Measurements from ENCODE around the gene XAGE2. TPM values are rescaled to one million over a fixed set of nuclear protein-coding genes. Genes with fewer than 3 reads are reported as not detected.
A peak's percentile ranks its signal among the peaks of the same experiment; 100 is the strongest.

The XAGE2 gene
- total and polyA plus RNA-seq, 4 donors: 1.0 to 61.2 (median 17.3) TPM

DNA sequence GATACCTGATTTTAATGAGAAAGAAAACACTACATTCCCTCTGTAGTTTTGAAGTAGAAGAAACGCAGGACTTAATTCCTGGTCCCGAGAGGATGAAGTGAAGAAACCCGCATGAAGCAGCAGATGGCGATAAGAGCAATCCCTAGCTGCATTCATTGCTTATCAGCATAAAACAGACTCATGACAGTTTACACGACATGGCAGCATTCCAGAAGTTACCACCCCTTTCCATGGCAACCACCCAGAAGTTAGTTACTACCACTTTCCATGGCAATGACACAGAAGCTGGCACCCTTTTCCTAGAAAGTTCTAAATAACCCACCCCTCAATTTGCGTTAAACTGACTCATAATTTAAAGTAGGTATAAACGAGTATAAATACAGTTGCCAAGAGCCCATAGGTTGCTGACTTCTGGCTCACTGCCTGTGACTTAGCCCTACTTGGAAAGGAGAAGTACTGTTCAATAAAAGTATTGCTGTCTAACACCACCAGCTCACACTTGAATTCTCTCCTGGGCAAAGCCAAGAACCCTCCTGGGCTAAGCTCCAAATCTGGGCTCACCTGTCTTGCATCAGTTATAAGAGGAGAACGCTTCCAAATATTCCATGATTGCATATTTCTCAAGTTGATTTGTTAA is 5.5 kb upstream of the XAGE2 start:
- H3K4me3 ChIP-seq: no peak overlapping the region
- H3K9me3 ChIP-seq (ENCODE audit: control insufficient read depth in 4 of 4, insufficient read depth in 3 of 4, low read length in 3 of 4): peaks cover 0 to 3% (median 0%) of the 10 kb centered on the region in 4 donors
- H3K36me3 ChIP-seq (ENCODE audit: control insufficient read depth in 4 of 4, insufficient read depth in 4 of 4, low read length in 4 of 4): no peaks in the 10 kb centered on the region
- DNase-seq: peak in 2 of 3 donors; percentile 31 to 53
- WGBS, 2 donors: 8 to 20% methylated on average over 8 of the region's 8 CpGs
- TF ChIP-seq, protein P1, sequence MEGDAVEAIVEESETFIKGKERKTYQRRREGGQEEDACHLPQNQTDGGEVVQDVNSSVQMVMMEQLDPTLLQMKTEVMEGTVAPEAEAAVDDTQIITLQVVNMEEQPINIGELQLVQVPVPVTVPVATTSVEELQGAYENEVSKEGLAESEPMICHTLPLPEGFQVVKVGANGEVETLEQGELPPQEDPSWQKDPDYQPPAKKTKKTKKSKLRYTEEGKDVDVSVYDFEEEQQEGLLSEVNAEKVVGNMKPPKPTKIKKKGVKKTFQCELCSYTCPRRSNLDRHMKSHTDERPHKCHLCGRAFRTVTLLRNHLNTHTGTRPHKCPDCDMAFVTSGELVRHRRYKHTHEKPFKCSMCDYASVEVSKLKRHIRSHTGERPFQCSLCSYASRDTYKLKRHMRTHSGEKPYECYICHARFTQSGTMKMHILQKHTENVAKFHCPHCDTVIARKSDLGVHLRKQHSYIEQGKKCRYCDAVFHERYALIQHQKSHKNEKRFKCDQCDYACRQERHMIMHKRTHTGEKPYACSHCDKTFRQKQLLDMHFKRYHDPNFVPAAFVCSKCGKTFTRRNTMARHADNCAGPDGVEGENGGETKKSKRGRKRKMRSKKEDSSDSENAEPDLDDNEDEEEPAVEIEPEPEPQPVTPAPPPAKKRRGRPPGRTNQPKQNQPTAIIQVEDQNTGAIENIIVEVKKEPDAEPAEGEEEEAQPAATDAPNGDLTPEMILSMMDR (IDR thresholded peaks at IDR 0.05; ENCODE audit: control extremely low read depth, extremely low read depth): no peak
- ATAC-seq (ENCODE audit: insufficient read depth, low FRiP score): no peak
- no peak overlapping the region for H3K9ac ChIP-seq (ENCODE audit: insufficient read depth in 1 of 2, low read length in 2 of 2)
- H3K4me1 ChIP-seq (ENCODE audit: control insufficient read depth in 5 of 5, insufficient read depth in 5 of 5, low read length in 5 of 5): peaks cover 0 to 3% (median 0%) of the 10 kb centered on the region in 5 donors
- peaks cover 0 to 30% (median 24%) of the 10 kb centered on the region in 3 donors for H3K27me3 ChIP-seq (ENCODE audit: control insufficient read depth in 3 of 3, insufficient read depth in 3 of 3, low read length in 2 of 3)
- no peak overlapping the region for H3K27ac ChIP-seq (ENCODE audit: low read depth in 1 of 2, low read length in 1 of 2)

DNA sequence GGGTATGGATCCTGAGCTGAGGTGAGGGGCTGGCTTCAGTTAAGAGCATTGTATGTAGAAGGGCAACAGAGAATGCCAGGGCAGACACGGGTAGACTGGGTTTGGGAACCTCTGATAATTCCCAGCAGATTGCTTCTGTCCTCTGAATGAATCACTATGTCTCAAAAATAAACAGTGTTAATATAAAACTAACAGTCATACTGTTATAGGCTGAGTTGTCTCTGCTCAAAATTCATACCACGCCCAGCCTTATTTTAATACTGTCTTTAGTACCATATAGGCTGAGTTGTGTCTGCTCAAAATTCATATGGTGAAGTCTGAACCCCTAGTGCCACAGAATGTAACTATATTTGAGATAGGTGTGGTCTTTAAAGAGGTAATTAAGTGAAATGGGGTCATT is 10.0 kb downstream of the XAGE2 start:
- peaks cover 0 to 2% (median 0%) of the 10 kb centered on the region in 5 donors for H3K4me1 ChIP-seq (ENCODE audit: control insufficient read depth in 5 of 5, insufficient read depth in 5 of 5, low read length in 5 of 5)
- H3K4me3 ChIP-seq: no peak overlapping the region
- H3K36me3 ChIP-seq (ENCODE audit: control insufficient read depth in 4 of 4, insufficient read depth in 4 of 4, low read length in 4 of 4): no peaks in the 10 kb centered on the region
- no peak for DNase-seq
- H3K9ac ChIP-seq (ENCODE audit: insufficient read depth in 1 of 2, low read length in 2 of 2): no peak overlapping the region
- 62 to 100% methylated on average over 2 of the region's 2 CpGs for WGBS, 2 donors
- H3K27me3 ChIP-seq (ENCODE audit: control insufficient read depth in 3 of 3, insufficient read depth in 3 of 3, low read length in 2 of 3): peaks cover 3 to 47% (median 33%) of the 10 kb centered on the region in 3 donors
- no peak overlapping the region for H3K27ac ChIP-seq (ENCODE audit: low read depth in 1 of 2, low read length in 1 of 2)
- peaks cover 0 to 8% (median 0%) of the 10 kb centered on the region in 4 donors for H3K9me3 ChIP-seq (ENCODE audit: control insufficient read depth in 4 of 4, insufficient read depth in 3 of 4, low read length in 3 of 4)
- no peak for ATAC-seq (ENCODE audit: insufficient read depth, low FRiP score)
- TF ChIP-seq, protein P1 (IDR thresholded peaks at IDR 0.05; ENCODE audit: control extremely low read depth, extremely low read depth): no peak

DNA sequence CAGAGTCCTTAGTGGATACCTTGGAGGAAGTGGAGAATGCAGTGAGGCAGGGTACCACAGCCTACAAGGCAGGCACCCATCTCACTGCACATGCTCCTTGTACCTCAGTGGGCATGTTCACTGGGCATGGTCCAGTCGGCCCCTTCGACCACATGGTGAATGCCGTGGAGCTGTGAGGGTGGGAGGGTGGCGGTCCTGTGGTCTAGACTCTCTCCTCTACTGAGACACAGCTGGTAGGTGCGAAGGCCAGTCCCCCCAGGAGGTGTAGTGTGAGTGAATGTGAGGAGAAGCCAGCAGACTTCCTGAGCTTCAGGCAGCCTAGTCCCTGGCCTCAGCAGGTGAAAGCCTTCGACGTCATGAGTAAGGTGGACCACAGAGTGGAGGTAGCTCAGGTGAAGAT is 12.2 kb downstream of the XAGE2 start:
- peaks cover 0 to 8% (median 0%) of the 10 kb centered on the region in 4 donors for H3K9me3 ChIP-seq (ENCODE audit: control insufficient read depth in 4 of 4, insufficient read depth in 3 of 4, low read length in 3 of 4)
- no peak overlapping the region for H3K9ac ChIP-seq (ENCODE audit: insufficient read depth in 1 of 2, low read length in 2 of 2)
- peaks cover 3 to 49% (median 31%) of the 10 kb centered on the region in 3 donors for H3K27me3 ChIP-seq (ENCODE audit: control insufficient read depth in 3 of 3, insufficient read depth in 3 of 3, low read length in 2 of 3)
- H3K4me1 ChIP-seq (ENCODE audit: control insufficient read depth in 5 of 5, insufficient read depth in 5 of 5, low read length in 5 of 5): peaks cover 0 to 2% (median 0%) of the 10 kb centered on the region in 5 donors
- H3K4me3 ChIP-seq: no peak overlapping the region
- ATAC-seq (ENCODE audit: insufficient read depth, low FRiP score): no peak
- no peaks in the 10 kb centered on the region for H3K36me3 ChIP-seq (ENCODE audit: control insufficient read depth in 4 of 4, insufficient read depth in 4 of 4, low read length in 4 of 4)
- DNase-seq: no peak
- TF ChIP-seq, protein P1 (IDR thresholded peaks at IDR 0.05; ENCODE audit: control extremely low read depth, extremely low read depth): no peak
- 87 to 96% methylated on average over 7 of the region's 7 CpGs for WGBS, 2 donors
- no peak overlapping the region for H3K27ac ChIP-seq (ENCODE audit: low read depth in 1 of 2, low read length in 1 of 2)
